NCI-H524 (cell line): ENCODE measurements around the gene TCAP.
A peak's percentile ranks its signal among the peaks of the same experiment; 100 is the strongest.
"Not testable (repeated sequence)": the region's sequence is repeated elsewhere in the genome, so short reads cannot be mapped to it uniquely, and the experiment has no call there.

ENCODE experiments used
- DNase-seq, 2 experiments: peaks; one replicate each; lab custom pipeline; 2025; lab: John Stamatoyannopoulos, UW

Gene TCAP

GRCh38 chr17:39705786-39706348, 40.7 kb downstream of the TCAP start:
- no peak for DNase-seq

- DNase-seq: no peak
Measured at GRCh38 chr17:39706383-39706782, 41.2 kb downstream of the TCAP start.

DNA sequence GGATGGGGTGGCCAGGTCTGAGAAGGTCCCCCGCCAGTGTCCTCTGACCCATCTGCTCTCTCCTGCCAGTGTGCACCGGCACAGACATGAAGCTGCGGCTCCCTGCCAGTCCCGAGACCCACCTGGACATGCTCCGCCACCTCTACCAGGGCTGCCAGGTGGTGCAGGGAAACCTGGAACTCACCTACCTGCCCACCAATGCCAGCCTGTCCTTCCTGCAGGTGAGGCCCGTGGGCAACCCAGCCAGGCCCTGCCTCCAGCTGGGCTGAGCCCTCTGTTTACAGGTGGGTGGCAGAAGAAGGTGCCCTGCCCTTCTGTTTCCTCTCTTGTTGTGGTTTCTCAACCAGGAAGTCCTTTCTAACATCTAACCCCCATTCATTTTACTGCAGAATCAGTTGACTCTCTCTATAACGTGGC, 41.8 kb downstream of the TCAP start:
- no peak for DNase-seq

DNA sequence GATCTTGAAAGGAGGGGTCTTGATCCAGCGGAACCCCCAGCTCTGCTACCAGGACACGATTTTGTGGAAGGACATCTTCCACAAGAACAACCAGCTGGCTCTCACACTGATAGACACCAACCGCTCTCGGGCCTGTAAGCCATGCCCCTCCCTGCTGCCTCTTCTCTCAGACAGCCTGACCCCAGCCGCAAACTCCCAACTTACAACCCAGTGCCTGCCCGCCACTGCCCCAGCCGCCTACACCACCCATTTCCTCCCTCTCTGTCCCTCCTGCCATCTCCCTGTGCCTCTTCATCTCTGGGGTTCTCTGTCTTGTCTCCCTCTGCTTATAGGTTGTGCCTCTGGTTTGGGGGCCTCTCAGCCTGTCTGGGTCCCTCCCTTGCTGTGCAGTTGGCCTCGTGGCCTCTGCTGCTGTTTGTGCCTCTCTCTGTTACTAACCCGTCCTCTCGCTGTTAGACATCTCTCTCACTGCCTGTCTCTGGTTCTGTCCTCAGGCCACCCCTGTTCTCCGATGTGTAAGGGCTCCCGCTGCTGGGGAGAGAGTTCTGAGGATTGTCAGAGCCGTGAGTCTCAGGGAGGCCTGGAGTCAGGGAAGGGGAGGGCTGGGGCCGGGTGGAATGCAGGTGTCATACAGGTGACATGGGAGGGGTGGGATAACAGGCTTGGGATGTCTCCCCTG, 44.3 kb downstream of the TCAP start:
- no peak for DNase-seq

- peak in 1 of 2 experiments; percentile 39 for DNase-seq
Measured at GRCh38 chr17:39709998-39710964, 45.1 kb downstream of the TCAP start.

GRCh38 chr17:39711071-39711470, 45.9 kb downstream of the TCAP start:
- DNase-seq: not testable (repeated sequence)

DNA sequence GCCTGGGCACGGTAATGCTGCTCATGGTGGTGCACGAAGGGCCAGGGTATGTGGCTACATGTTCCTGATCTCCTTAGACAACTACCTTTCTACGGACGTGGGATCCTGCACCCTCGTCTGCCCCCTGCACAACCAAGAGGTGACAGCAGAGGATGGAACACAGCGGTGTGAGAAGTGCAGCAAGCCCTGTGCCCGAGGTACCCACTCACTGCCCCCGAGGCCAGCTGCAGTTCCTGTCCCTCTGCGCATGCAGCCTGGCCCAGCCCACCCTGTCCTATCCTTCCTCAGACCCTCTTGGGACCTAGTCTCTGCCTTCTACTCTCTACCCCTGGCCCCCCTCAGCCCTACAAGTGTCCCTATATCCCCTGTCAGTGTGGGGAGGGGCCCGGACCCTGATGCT, 46.7 kb downstream of the TCAP start:
- no peak for DNase-seq

GRCh38 chr17:39714234-39714633, 49.1 kb downstream of the TCAP start:
- DNase-seq: no peak

- no peak for DNase-seq
Measured at GRCh38 chr17:39715375-39716072, 50.4 kb downstream of the TCAP start.
